KOPT-K1 (cell line): ENCODE results near the gene CTBP2.
"Not testable (repeated sequence)": the region's sequence is repeated elsewhere in the genome, so short reads cannot be mapped to it uniquely, and the experiment has no call there.

Experiments used
- H3K27ac ChIP-seq: fragments of 200-600 bp; sonication (generic); 2 replicates; pipeline ENCODE4 v1.5.1; 2016; ENCODE audit warnings: antibody characterized with exemption, mild to moderate bottlenecking, low read depth, low read length; ENCODE audit not compliant: poor library complexity, severe bottlenecking
- H3K36me3 ChIP-seq: fragments of 200-600 bp; sonication (generic); 2 replicates; pipeline ENCODE4 v1.5.1; 2017; ENCODE audit warnings: antibody characterized with exemption, mild to moderate bottlenecking, low read length, moderate library complexity; ENCODE audit not compliant: insufficient read depth
- H3K9me3 ChIP-seq: fragments of 200-600 bp; sonication (generic); 2 replicates; pipeline ENCODE4 v1.5.1; 2017; ENCODE audit warnings: antibody characterized with exemption, low read length, mild to moderate bottlenecking; ENCODE audit not compliant: insufficient read depth, poor library complexity, severe bottlenecking

The CTBP2 gene

GRCh38 chr10:125092564-125093031 lies 67.8 kb downstream of the CTBP2 start:
- H3K36me3 ChIP-seq, result no peaks in the 10 kb centered on the region
- no peaks in the 10 kb centered on the region for H3K9me3 ChIP-seq
- H3K27ac ChIP-seq, result no peak overlapping the region

- Histone ChIP-seq H3K36me3 (no peaks in the 10 kb centered on the region), H3K9me3 (no peaks in the 10 kb centered on the region), H3K27ac (no peak overlapping the region)
Measured at GRCh38 chr10:125091891-125092290, 68.5 kb downstream of the CTBP2 start.

- no peaks in the 10 kb centered on the region for H3K9me3 ChIP-seq
- H3K36me3 ChIP-seq, result no peaks in the 10 kb centered on the region
- no peak overlapping the region for H3K27ac ChIP-seq
Measured at GRCh38 chr10:125089469-125089868, 70.9 kb downstream of the CTBP2 start.

- H3K27ac ChIP-seq, result no peak overlapping the region
- H3K36me3 ChIP-seq, result no peaks in the 10 kb centered on the region
- H3K9me3 ChIP-seq, result no peaks in the 10 kb centered on the region
Measured at GRCh38 chr10:125087897-125088215, 72.5 kb downstream of the CTBP2 start.

GRCh38 chr10:125087191-125087896 lies 73.0 kb downstream of the CTBP2 start:
- H3K27ac ChIP-seq, result no peak overlapping the region
- H3K9me3 ChIP-seq, result no peaks in the 10 kb centered on the region
- H3K36me3 ChIP-seq, result no peaks in the 10 kb centered on the region

- H3K9me3 ChIP-seq, result no peaks in the 10 kb centered on the region
- H3K27ac ChIP-seq, result no peak overlapping the region
- H3K36me3 ChIP-seq, result no peaks in the 10 kb centered on the region
Measured at GRCh38 chr10:125086691-125087090, 73.7 kb downstream of the CTBP2 start.

GRCh38 chr10:125085258-125086054 lies 74.9 kb downstream of the CTBP2 start:
- no peaks in the 10 kb centered on the region for H3K36me3 ChIP-seq
- no peak overlapping the region for H3K27ac ChIP-seq
- H3K9me3 ChIP-seq, result no peaks in the 10 kb centered on the region

- Histone ChIP-seq H3K9me3 (no peaks in the 10 kb centered on the region), H3K36me3 (no peaks in the 10 kb centered on the region), H3K27ac (no peak overlapping the region)
Measured at GRCh38 chr10:125084614-125085257, 75.6 kb downstream of the CTBP2 start.

- Histone ChIP-seq H3K36me3 (no peaks in the 10 kb centered on the region), H3K27ac (no peak overlapping the region), H3K9me3 (no peaks in the 10 kb centered on the region)
Measured at GRCh38 chr10:125084191-125084613, 76.2 kb downstream of the CTBP2 start.

GRCh38 chr10:125083576-125083920 lies 76.8 kb downstream of the CTBP2 start:
- H3K36me3 ChIP-seq, result no peaks in the 10 kb centered on the region

GRCh38 chr10:125082881-125083575 lies 77.3 kb downstream of the CTBP2 start:
- H3K27ac ChIP-seq, result no peak overlapping the region
- no peaks in the 10 kb centered on the region for H3K36me3 ChIP-seq

More at GRCh38 chr10:125083576-125083920, 76.8 kb downstream of the CTBP2 start:
- Histone ChIP-seq H3K9me3 (no peaks in the 10 kb centered on the region), H3K27ac (no peak overlapping the region)

GRCh38 chr10:125082471-125082870 lies 77.9 kb downstream of the CTBP2 start:
- not testable (repeated sequence) for H3K27ac ChIP-seq, H3K9me3 ChIP-seq, H3K36me3 ChIP-seq

More at GRCh38 chr10:125082881-125083575, 77.3 kb downstream of the CTBP2 start:
- H3K9me3 ChIP-seq, result no peaks in the 10 kb centered on the region

- H3K27ac ChIP-seq, result no peak overlapping the region
- no peaks in the 10 kb centered on the region for H3K9me3 ChIP-seq
- no peaks in the 10 kb centered on the region for H3K36me3 ChIP-seq
Measured at GRCh38 chr10:125081931-125082330, 78.4 kb downstream of the CTBP2 start.

- H3K36me3 ChIP-seq, result no peaks in the 10 kb centered on the region
- no peak overlapping the region for H3K27ac ChIP-seq
- no peaks in the 10 kb centered on the region for H3K9me3 ChIP-seq
Measured at GRCh38 chr10:125080984-125081383, 79.4 kb downstream of the CTBP2 start.

- Histone ChIP-seq H3K36me3 (no peaks in the 10 kb centered on the region), H3K9me3 (no peaks in the 10 kb centered on the region), H3K27ac (no peak overlapping the region)
Measured at GRCh38 chr10:125080296-125080695, 80.1 kb downstream of the CTBP2 start.
